GM23248 (cell line): Measurements from ENCODE around the gene ING3.

Experiments used
- EZH2 ChIP-seq: fragments of 200-600 bp; sonication (generic); IDR thresholded peaks from 2 replicates; pipeline ENCODE4 v1.6.1; 2018; ENCODE audit warnings: antibody characterized with exemption, mild to moderate bottlenecking; ENCODE audit not compliant: insufficient read depth, poor library complexity, severe bottlenecking
- EZH2phosphoT487 ChIP-seq: fragments of 200-600 bp; sonication (generic); IDR thresholded peaks from 2 replicates; pipeline ENCODE4 v1.6.1; 2018; ENCODE audit warnings: antibody characterized with exemption, moderate library complexity, mild to moderate bottlenecking, low read depth; ENCODE audit not compliant: insufficient read depth

DNA sequence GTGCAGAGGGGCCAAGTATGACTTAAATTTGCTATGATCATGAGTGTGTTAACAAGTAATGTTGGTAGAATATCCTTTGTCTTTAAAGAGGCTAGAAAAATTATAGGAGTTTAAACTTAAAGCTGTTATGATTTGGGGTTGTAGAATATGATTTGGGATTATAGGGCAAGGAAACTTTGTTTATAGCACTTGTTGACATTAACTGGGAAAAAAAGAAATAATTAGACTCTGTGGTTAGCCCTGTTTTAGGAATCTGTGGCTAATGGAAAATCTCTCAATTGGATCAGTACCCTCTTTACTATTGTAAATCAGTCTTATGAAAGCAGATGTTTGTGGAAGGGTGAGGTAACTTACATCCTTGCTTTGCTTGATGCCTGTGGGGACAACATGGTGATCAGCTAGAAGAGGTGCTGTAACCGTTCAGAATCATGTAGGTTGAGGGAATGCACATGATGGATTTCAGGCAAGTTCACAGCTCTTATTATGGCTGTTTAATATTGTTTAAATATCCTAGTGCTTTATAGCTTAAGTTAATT lies 11.1 kb downstream of the ING3 start:
- no peak for TF ChIP-seq EZH2phosphoT487
- no peak for TF ChIP-seq EZH2
